Activated gamma-delta T cell (primary cell): ENCODE data around the gene TMEM181.
"Not testable (repeated sequence)": the region's sequence is repeated elsewhere in the genome, so short reads cannot be mapped to it uniquely, and the experiment has no call there.

Experiments
- DNase-seq: peaks from one replicate; lab custom pipeline; 2025; lab: John Stamatoyannopoulos, UW

Gene TMEM181

GRCh38 chr6:158663625-158664165 lies 103.8 kb downstream of the TMEM181 start:
- no peak for DNase-seq

- no peak for DNase-seq
Measured at GRCh38 chr6:158665332-158665731, 105.4 kb downstream of the TMEM181 start.

- DNase-seq: no peak
Measured at GRCh38 chr6:158666628-158667359, 106.9 kb downstream of the TMEM181 start.

- DNase-seq: no peak
Measured at GRCh38 chr6:158667360-158667981, 107.6 kb downstream of the TMEM181 start.

GRCh38 chr6:158668707-158669103 lies 108.8 kb downstream of the TMEM181 start:
- DNase-seq: no peak

GRCh38 chr6:158669145-158670035 lies 109.5 kb downstream of the TMEM181 start:
- no peak for DNase-seq

GRCh38 chr6:158672119-158672518 lies 112.2 kb downstream of the TMEM181 start:
- not testable (repeated sequence) for DNase-seq

- no peak for DNase-seq
Measured at GRCh38 chr6:158672726-158673125, 112.8 kb downstream of the TMEM181 start.

- DNase-seq: no peak
Measured at GRCh38 chr6:158674342-158675131, 114.6 kb downstream of the TMEM181 start.

GRCh38 chr6:158677094-158677493 lies 117.2 kb downstream of the TMEM181 start:
- not testable (repeated sequence) for DNase-seq

GRCh38 chr6:158677906-158678578 lies 118.2 kb downstream of the TMEM181 start:
- DNase-seq: no peak

- DNase-seq: no peak
Measured at GRCh38 chr6:158680015-158680414, 120.1 kb downstream of the TMEM181 start.

GRCh38 chr6:158680481-158680880 lies 120.6 kb downstream of the TMEM181 start:
- no peak for DNase-seq

- no peak for DNase-seq
Measured at GRCh38 chr6:158684311-158684710, 124.4 kb downstream of the TMEM181 start.

- no peak for DNase-seq
Measured at GRCh38 chr6:158684745-158685324, 124.9 kb downstream of the TMEM181 start.
